HepG2 (cell line): Measurements from ENCODE around the gene LIMK2. TPM values are rescaled to one million over a fixed set of nuclear protein-coding genes. Genes with fewer than 3 reads are reported as not detected.

Experiments used
- ATF2 ChIP-seq: sonication (generic); formaldehyde crosslinking; IDR thresholded peaks from 2 replicates; pipeline ENCODE4 v1.4.0; 2020; ENCODE audit warnings: missing genetic modification reagents
- BCL6 ChIP-seq: IDR thresholded peaks from 2 replicates; pipeline ENCODE4 v1.6.1; 2016; ENCODE audit warnings: missing genetic modification reagents, missing compliant biosample characterization
- DPF2 ChIP-seq: sonication (generic); formaldehyde crosslinking; IDR thresholded peaks from 2 replicates; pipeline ENCODE4 v1.4.0; 2020; ENCODE audit warnings: mild to moderate bottlenecking, low read depth, missing genetic modification reagents, borderline replicate concordance
- DZIP1 ChIP-seq: sonication (generic); formaldehyde crosslinking; IDR thresholded peaks from 2 replicates; pipeline ENCODE4 v1.5.0; 2020; ENCODE audit warnings: mild to moderate bottlenecking, missing genetic modification reagents
- HDAC1 ChIP-seq: sonication (generic); formaldehyde crosslinking; IDR thresholded peaks from 2 replicates; pipeline ENCODE4 v1.5.1; 2020; ENCODE audit warnings: mild to moderate bottlenecking, missing genetic modification reagents
- HOXA5 ChIP-seq: sonication (generic); formaldehyde crosslinking; IDR thresholded peaks from 2 replicates; pipeline ENCODE4 v1.4.0; 2020; ENCODE audit warnings: missing genetic modification reagents
- LCORL ChIP-seq, 2 experiments: fragments of 450-650 bp in 1 of 2; sonication (generic) in 1 of 2; formaldehyde crosslinking in 1 of 2; IDR thresholded peaks; 2 replicates each; pipeline versions ENCODE4 v1.5.0 to v1.6.1; 2017 to 2020; ENCODE audit warnings: antibody characterized with exemption in 1 of 2, missing genetic modification reagents in 1 of 2
- MAX ChIP-seq: IDR thresholded peaks from 2 replicates; pipeline ENCODE4 v1.6.1; 2012; ENCODE audit warnings: inconsistent platforms
- POGK ChIP-seq: sonication (generic); formaldehyde crosslinking; conservative IDR thresholded peaks from 2 replicates; pipeline ENCODE4 v1.8.0; 2022; ENCODE audit warnings: mild to moderate bottlenecking, moderate library complexity, missing genetic modification reagents
- SUZ12 ChIP-seq: fragments of 150-350 bp; IDR thresholded peaks from 2 replicates; pipeline ENCODE4 v1.6.1; 2014; ENCODE audit warnings: low read depth, low read length
- ZHX2 ChIP-seq, 2 experiments: sonication (generic) in 1 of 2; formaldehyde crosslinking in 1 of 2; IDR thresholded peaks; 2 replicates each; pipeline versions ENCODE4 v1.6.1 to v1.9.0; 2014 to 2022; ENCODE audit warnings: antibody characterized with exemption in 1 of 2, borderline replicate concordance in 1 of 2, inconsistent platforms in 1 of 2, low read depth in 1 of 2, missing genetic modification reagents in 1 of 2
- ZNF510 ChIP-seq: sonication (generic); formaldehyde crosslinking; IDR thresholded peaks from 2 replicates; pipeline ENCODE4 v1.4.0; 2020; ENCODE audit warnings: low read depth, mild to moderate bottlenecking, missing genetic modification reagents
- polyA plus RNA-seq, 8 experiments: library from polyadenylated mRNA; depleted of rRNA in 3 of 8; stranded (reverse) in 7 of 8; unstranded in 1 of 8; fragments of >200 nt; fragmentation: Illumina TruSeq in 4 of 8; extraction: Trizol in 4 of 8; gene quantifications; 2 replicates each; pipeline versions ENCODE4 v1.2.1 to v1.2.3, GENCODE V29; 2011 to 2016; ENCODE audit warnings: low read depth in 4 of 8, missing spikeins in 1 of 8, mixed read lengths in 1 of 8; ENCODE audit not compliant: insufficient read depth in 1 of 8
- total RNA-seq, 5 experiments: library from RNA; depleted of rRNA; stranded (reverse); fragments of >200 nt; fragmentation: Illumina TruSeq; extraction: Trizol; gene quantifications; 2 replicates each; pipeline ENCODE4 v1.2.3, GENCODE V29; 2016; ENCODE audit warnings: low read depth in 1 of 5

Gene LIMK2
- total and polyA plus RNA-seq, 2 of the 13 experiments (the other 11 are each of a cell fraction or from before 2014, with no cell fraction given), result 20.9 to 29.8 TPM

GRCh38 chr22:31230871-31231621, 18.9 kb downstream of the LIMK2 start (continued):
- TF ChIP-seq DPF2 (CRISPR knock-in tag) (no peak), ZNF510 (CRISPR knock-in tag) (no peak), MAX (no peak), HDAC1 (peak; percentile 42; the same call in 1 of the 2 replicates), POGK (CRISPR knock-in tag) (no peak), BCL6 (CRISPR knock-in tag) (peak; percentile 15; the same call in 1 of the 2 replicates), ZHX2 (IDR thresholded peaks at IDR 0.05; ENCODE audit: low read depth) (no peak), ZHX2 (CRISPR knock-in tag; IDR thresholded peaks at IDR 0.05; ENCODE audit: borderline replicate concordance) (no peak), ATF2 (CRISPR knock-in tag) (0 out of 2 replicates have a peak, but pooled peaks have one; percentile 46), DZIP1 (no peak), HOXA5 (CRISPR knock-in tag) (no peak), SUZ12 (no peak), LCORL (IDR thresholded peaks at IDR 0.05) (no peak), LCORL (CRISPR knock-in tag; IDR thresholded peaks at IDR 0.05) (0 out of 2 replicates have a peak, but pooled peaks have one; percentile 53)
